Tongue (tissue), 2 donors: ENCODE results near the gene ACTR5. TPM values are rescaled to one million over a fixed set of nuclear protein-coding genes. Genes with fewer than 3 reads are reported as not detected.
A peak's percentile ranks its signal among the peaks of the same experiment; 100 is the strongest.

Source experiments
- DNase-seq: peaks from one replicate; pipeline ENCODE4 v3.0.0-alpha.2; 2015
- total RNA-seq: library from RNA; depleted of rRNA; stranded (reverse); fragments of >200 nt; gene quantifications from one replicate; pipeline ENCODE4 v1.2.3, GENCODE V29; 2014

ACTR5 gene
- total RNA-seq: 9.6 TPM

DNA sequence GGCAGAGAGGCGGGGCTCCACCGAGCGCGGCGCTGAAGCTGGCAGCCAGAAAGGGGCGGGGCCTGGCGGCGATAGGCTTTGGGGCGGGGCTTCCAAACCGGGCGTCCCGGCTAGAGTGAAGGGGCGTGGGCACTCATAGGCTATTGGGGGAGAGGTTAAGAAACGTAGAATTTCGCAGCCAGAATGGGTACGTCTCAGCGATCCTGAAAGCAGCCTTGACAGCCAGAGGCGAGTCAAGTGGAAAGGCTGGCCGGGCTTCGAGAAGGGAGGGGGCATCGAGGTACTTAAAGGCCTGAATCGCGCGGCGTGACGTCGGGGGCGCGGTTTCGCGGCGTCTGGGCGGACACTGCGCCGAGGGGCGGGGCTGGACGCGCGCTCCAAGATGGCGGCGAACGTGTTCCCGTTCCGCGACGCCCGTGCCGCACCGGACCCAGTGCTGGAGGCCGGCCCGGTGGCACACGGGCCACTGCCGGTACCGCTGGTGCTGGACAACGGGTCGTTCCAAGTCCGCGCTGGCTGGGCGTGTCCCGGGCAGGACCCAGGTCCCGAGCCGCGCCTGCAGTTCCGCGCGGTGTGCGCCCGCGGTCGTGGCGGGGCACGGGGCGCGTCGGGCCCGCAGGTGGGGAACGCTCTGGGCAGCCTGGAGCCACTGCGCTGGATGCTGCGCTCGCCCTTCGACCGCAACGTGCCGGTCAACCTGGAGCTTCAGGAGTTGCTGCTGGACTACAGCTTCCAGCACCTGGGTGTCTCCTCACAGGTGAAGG, at the start of gene ACTR5:
ACTR5 (plus strand) TSS at position 364 of the 764 bp plus-strand sequence; CDS start at position 383, 19 bp downstream.
- DNase-seq: peak; percentile 95

DNA sequence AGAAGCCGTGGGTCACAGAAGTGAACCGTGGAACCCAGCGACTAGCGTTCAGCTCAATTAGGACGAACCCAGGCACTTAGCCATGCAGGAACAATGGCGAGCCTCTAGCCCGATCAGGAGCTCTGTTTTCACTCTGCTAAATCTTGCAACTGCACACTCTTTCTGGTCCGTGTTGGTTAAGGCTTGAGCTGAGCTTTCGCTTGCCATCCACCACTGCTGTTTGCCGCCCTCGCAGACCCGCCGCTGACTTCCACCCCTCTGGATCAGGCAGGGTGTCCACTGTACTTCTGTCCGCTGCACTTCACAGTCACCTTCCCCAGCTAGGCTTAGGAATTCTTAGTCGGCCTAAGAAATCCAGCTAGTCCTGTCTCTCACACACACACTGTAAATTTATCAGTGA, 49.7 kb upstream of the ACTR5 start:
- no peak for DNase-seq

DNA sequence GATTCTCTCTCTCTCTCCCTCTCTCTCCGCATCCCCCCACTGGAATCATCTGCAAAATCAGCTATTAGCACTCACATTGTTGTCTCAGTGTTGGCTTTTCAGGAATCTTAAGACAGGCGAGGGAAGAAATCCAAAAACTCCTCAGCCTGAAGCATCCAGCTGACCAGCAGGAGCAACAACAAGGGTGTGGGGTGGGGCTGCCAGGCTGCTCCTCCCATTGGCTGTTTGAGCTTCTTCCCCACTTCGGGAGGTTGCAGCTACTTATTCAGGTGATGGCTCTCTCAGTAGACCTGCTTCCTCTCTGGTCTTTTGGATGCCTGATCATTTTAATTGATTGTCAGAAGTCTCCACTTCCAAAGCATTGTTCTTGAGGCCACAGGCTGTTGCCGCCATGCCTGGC, 48.1 kb upstream of the ACTR5 start:
- no peak for DNase-seq

DNA sequence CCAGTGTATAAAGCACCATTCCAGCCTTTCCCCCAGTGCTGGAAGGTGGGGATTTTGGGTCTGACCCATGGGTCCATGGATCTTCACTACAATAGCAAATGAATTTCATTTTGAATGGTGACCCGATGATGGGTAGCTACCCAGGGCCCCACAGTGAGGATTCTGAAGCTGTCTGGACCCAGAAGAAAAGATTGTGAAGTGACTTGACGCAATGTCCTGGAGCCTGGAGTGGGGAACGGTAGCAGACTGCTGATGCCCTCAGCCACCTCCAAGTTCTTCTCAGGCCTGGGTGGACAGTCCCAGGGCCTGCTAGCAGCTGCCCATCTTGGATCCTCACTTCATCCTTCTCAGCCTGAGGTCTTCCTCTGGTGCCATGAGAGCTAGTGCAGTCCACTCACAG, 47.3 kb upstream of the ACTR5 start:
- no peak for DNase-seq

DNA sequence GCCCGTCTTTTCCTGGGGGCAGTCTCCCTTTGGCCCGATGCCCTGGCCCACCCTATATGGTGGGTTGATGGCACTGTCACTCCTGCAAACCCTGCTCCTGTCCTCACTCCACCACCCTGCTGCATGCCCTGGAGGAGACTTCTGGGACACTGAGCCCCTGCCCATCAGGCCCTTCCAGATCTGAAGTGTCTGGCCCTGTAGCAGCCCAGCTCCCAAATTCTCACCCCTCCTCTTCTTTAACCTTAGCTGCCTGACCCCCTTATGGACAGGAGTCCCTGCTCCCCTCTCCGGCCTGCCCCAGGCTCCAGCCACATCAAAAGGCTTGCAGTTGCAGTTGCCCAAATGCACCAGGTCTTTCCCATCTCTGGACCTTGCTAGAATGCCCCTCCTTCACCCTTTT, 44.7 kb upstream of the ACTR5 start:
- DNase-seq: no peak

DNA sequence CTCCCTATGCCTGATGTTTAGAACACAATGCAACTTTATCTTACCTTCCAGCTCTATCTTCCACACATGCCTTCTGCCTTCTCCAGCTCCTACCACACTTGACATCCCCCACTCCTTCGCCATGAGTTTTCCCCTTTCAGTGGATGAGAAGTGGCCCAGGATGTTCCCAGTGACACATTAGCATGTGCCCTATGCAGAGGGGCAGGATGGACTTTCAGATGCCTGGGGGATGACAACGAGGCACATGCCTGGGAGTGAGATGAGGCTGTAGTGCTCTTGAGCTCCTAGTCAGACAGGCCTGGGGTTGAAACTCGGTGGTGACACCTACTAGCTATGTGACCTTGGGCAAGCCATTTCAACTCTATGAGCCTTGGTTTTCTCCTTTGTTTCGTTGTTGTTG, 44.1 kb upstream of the ACTR5 start:
- DNase-seq: no peak

DNA sequence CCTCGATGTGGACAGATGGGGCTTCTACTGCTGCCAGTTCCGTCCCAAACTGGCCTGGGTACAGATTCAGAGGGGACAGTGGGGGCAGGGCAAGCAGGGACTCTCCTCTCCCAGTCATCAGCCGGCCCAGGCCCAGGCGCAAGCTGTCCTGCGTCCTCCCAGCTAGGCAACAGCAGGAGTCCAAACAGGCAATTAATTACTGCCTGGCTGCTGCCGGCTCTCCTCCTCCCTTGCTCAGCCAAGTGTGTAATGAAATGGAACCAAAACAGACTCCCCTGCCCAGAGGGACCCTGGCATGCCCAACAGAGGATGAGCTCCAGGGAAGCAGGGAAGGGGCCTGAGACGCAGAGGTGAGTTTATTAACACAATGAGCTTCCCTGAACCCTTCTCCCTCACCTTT, 41.8 kb upstream of the ACTR5 start:
- no peak for DNase-seq

DNA sequence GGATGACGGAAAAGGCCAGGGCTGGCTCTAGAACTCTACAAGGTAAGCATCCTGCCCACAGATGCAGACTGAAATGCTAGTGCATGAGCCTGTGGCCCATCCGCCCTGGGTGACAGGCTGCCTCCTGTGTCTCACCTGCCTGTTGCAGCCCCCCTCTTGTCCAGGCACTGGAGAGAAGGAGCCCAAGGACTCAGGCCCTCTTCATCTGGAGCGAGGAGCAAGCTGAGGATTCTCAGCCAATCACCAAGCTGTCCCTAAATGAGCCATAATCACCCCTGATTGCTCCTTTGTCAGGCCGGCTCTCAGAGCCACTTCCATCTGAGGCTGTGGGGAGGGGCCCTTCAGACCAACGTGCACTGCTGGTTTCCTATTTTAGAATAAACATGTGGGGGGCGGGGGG, 34.0 kb upstream of the ACTR5 start:
- DNase-seq: no peak

DNA sequence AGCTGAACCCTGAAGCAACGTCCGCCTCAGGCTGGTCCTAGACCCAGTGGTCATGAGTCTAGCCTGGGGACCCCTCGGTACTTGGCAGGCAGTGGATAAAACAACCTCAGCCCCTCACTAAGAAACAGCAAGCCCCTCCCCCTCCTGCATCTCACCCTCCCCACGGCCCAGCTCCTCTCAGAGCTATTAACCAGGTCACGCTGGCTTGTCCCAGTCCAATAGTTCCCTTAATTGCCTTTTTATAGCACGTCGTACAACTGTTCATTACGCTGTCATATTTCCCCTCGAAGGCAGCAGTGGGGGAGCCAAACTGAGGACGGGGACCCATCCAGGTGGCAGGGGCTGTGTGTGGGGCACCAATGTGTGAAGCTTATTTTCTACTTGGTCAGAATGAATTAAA, 32.6 kb upstream of the ACTR5 start:
- DNase-seq: no peak

DNA sequence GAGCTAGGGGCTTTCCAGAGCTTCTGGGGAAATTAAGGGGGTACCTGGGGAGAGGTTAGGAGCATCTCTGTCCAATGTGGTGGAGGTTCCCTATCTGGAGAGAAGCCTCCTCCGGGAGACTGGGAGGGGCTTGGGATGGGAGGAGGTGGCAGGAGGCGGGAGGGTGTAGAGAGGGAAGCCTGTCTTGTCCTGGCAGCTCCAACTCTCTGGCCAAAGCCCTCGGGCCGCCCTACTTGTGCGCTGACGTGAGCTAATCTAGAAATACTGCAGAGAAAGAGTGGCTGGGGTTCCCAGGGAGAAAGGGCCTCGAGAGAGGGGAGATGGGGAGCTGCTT, 25.6 kb upstream of the ACTR5 start:
- DNase-seq: no peak

DNA sequence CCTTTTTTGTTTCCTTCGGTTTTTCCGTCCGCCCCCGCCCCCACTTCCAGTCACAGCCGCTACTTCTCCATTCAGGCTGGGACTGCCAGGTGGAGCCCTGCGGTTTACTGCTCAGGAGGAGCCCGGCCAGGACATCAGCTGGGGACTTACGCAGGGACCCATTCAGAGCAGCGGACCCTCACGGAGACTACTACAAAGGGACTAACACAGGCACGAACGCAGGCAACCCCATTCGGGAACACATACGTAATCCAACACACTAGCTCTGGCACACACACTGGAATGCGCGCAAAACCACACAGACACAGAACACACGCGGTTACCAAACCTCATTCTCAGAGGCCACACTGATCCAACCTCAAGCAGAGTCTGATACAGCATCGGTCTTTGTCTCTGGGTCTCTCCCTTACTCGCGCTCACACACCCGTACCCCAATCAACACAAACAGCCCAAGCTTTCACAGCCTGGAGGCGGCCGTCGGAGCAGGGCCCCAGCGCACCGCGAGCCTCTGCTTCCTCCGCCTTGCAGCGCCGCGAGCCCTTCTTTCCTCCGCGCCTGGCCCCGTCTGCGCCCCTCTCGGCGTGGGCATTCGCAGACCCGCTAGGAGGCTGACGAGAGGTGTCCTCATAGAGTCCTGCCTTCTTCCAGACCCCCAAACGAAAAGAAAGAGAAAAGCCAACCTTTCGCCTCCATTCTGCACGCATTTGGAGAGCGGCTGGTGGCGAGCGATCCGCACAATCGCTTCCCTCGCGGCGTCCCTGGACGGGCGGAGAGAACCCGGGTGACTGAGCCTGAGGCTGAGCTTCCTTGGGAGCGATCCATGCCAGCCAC, 25.0 kb upstream of the ACTR5 start:
- no peak for DNase-seq

DNA sequence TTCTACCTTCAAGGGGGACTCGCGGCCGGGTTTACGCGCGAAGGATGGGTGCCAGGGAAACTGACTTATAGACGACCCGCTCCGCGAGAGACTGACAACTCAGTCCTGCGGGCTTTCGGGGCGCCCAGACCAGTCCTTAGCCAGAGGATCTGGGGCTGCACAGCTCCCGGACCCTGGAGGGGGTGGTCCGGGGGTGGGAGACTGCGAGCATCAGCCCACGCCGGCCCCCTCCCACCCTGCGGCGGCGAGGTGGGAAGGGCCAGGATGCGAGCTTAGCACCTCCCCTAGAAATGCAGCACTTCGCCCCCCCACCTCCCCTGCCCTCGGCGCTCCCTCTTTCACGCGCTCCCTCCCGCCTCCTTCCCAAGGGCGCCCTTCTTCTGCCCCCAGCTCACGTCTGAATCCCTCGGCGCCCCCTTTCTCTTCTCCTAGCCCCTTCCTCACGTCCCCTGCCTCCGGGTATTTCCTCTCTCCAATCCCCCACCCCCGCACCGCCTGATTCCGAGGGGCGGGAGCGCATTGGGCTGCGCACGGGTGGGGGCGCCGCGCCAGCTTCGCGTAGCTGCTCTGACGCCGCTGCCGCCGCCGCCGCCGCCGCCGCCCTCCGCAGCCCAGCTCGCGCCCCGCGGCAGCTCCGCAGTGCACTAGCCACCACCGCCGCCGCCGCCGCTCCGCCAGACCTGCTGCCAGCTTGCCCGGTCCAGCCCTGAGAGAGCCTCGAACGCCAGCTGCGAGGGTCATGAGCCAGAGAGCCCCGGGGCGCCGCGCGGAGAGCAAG, 24.2 kb upstream of the ACTR5 start, which contains the start of gene SLC32A1:
SLC32A1 (plus strand) TSS at position 639 of the 778 bp plus-strand sequence. CDS start 239 bp downstream, outside the sequence.
- DNase-seq: no peak

DNA sequence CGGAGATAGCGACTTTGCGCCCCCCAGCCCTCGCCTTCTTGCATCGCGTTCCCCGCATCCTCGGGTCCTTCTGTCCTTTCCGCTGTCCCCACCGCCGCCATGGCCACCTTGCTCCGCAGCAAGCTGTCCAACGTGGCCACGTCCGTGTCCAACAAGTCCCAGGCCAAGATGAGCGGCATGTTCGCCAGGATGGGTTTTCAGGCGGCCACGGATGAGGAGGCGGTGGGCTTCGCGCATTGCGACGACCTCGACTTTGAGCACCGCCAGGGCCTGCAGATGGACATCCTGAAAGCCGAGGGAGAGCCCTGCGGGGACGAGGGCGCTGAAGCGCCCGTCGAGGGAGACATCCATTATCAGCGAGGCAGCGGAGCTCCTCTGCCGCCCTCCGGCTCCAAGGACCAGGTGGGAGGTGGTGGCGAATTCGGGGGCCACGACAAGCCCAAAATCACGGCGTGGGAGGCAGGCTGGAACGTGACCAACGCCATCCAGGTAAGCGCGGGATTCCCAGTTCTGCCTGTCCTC, 23.6 kb upstream of the ACTR5 start:
- DNase-seq: no peak

DNA sequence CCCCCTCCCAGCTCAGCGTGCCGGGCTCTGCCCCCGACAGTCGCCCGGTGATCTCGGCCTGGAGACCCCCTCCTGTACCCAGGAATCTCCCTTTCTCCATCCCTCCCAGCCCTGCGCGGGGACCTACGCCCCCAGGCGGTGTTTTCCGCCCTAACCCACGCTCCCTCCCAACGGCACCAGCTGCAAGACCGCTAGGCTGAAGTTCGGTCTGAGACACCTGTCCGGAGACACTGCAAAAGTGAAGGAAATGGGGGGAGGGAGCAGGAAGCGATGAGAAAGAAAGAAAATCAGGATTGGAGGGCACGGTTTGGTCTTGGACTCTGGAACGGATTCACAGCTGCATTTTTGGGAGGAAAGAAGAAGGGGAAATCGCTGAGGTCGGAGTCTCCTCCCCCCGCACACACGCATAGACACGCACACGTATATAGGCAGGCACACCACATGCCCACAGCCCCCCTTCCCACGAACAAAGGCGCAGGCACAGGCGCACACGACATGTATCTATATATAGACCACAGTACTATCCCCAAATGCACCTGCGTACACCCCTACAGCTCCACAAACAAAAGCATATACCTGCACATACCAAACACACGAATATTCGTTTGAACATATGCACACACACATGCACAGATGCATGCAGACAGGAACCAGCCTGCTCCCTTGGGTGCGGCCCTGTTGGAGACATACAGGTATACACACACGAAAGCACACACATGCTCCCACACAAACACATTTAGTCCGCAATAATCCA, 22.9 kb upstream of the ACTR5 start:
- no peak for DNase-seq

DNA sequence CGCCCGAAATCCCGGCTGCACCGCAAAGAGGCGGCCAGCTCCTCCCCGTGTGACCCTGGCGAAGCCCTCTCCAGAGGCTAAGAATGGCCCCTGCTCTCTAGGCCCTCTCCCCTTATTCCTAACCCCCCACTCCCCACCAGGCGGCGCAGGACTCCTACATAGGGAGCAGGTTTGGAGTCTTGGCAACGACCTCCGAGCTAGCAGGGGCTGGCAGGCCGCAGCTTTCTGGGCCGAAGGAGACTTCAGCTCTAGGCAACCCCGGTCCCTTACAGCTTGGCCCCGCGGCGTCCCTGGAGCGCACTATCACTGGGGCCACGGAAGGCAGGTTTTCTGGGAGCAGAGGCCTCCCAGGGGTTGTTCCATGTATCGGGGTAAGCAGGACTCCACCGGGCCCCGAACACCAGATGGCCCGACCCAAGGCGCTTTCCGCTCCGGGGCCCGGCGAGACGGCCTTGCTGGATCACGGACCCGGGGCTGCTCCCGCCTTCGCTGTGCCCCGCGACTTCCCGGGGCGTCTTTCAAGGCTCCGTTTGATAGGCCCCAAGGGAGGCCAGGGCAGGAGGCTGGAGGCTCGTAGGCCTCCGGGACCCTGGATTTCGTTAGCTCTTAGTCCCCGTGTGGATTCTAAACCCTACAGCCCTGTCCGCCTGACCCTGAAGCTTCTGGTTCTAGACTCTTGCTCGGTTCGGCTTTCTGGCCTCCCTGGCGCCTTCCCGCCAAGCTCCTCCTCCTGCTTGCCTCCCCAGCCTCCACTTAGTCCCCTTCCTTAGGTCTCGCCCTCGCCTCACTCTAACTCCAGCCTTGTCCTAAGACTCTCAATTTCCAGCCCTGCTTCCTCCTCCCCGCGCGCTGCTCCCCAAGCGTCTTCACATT, 22.1 kb upstream of the ACTR5 start:
- peak; percentile 77 for DNase-seq

DNA sequence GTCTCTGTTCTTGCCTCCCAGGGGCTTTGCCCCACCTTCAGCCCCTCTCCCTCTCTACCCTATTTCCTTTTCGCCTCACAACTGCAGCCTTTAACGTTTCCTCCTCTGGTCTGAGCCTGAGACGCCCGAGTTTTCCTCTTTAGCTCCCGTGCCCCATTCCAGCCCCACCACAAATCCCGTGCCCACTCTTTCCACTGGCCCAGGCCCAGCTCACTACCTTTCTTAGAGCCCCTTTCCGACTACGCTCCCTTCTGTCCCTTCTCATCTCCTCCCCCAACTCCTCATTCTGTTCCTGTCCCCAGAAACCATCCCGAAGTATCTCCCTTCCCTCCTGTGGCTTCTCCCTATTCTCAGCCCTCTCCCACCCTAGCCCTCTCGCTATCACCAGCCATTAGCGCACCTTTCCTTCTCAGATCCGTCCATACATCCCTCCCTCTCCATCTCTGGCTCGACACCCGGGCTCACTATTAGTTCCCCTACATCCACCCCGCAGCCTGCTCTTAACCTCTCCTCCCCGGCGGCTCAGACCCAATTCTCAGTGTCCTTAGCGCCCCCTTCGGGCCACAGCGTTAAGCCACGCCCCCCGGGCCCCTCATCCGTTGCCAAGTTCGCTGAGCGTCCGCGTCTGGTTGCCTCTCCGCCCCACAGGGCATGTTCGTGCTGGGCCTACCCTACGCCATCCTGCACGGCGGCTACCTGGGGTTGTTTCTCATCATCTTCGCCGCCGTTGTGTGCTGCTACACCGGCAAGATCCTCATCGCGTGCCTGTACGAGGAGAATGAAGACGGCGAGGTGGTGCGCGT, 21.3 kb upstream of the ACTR5 start:
- peak; percentile 61 for DNase-seq

DNA sequence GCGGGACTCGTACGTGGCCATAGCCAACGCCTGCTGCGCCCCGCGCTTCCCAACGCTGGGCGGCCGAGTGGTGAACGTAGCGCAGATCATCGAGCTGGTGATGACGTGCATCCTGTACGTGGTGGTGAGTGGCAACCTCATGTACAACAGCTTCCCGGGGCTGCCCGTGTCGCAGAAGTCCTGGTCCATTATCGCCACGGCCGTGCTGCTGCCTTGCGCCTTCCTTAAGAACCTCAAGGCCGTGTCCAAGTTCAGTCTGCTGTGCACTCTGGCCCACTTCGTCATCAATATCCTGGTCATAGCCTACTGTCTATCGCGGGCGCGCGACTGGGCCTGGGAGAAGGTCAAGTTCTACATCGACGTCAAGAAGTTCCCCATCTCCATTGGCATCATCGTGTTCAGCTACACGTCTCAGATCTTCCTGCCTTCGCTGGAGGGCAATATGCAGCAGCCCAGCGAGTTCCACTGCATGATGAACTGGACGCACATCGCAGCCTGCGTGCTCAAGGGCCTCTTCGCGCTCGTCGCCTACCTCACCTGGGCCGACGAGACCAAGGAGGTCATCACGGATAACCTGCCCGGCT, 20.6 kb upstream of the ACTR5 start:
- no peak for DNase-seq

DNA sequence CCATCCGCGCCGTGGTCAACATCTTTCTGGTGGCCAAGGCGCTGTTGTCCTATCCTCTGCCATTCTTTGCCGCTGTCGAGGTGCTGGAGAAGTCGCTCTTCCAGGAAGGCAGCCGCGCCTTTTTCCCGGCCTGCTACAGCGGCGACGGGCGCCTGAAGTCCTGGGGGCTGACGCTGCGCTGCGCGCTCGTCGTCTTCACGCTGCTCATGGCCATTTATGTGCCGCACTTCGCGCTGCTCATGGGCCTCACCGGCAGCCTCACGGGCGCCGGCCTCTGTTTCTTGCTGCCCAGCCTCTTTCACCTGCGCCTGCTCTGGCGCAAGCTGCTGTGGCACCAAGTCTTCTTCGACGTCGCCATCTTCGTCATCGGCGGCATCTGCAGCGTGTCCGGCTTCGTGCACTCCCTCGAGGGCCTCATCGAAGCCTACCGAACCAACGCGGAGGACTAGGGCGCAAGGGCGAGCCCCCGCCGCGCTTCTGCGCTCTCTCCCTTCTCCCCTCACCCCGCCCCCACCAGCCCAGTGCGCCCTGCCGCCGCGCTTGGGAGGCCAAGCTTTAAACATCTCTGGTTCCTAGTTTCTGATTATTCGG, 20.0 kb upstream of the ACTR5 start:
- no peak for DNase-seq
